Measurements from ENCODE around the gene DENND2A.
"Not testable (repeated sequence)": the region's sequence is repeated elsewhere in the genome, so short reads cannot be mapped to it uniquely, and the experiment has no call there.

DENND2A gene

GRCh38 chr7:140673063-140673773 is 32.6 kb upstream of the DENND2A start:
- peak; percentile 75 for DNase-seq

GRCh38 chr7:140672382-140673062 is 31.9 kb upstream of the DENND2A start, which contains the start of gene ADCK2:
Gene ADCK2 (plus strand): TSS chr7:140672945. CDS start chr7:140673331, 386 bp downstream.
- DNase-seq: peak; percentile 72

- no peak for DNase-seq
Observed at GRCh38 chr7:140671966-140672365, 31.4 kb upstream of the DENND2A start.

GRCh38 chr7:140670343-140670935 is 29.8 kb upstream of the DENND2A start:
- peak; percentile 2 for DNase-seq

GRCh38 chr7:140669862-140670261 is 29.2 kb upstream of the DENND2A start:
- DNase-seq: not testable (repeated sequence)

- DNase-seq: no peak
Observed at GRCh38 chr7:140669352-140669751, 28.7 kb upstream of the DENND2A start.

- no peak for DNase-seq
Observed at GRCh38 chr7:140668641-140669040, 28.0 kb upstream of the DENND2A start.

- no peak for DNase-seq
Observed at GRCh38 chr7:140667476-140667875, 26.9 kb upstream of the DENND2A start.

- DNase-seq: not testable (repeated sequence)
Observed at GRCh38 chr7:140662938-140663337, 22.3 kb upstream of the DENND2A start.

GRCh38 chr7:140661124-140661523 is 20.5 kb upstream of the DENND2A start:
- no peak for DNase-seq

- no peak for DNase-seq
Observed at GRCh38 chr7:140659856-140660255, 19.2 kb upstream of the DENND2A start.

- no peak for DNase-seq
Observed at GRCh38 chr7:140657891-140658290, 17.3 kb upstream of the DENND2A start.

- no peak for DNase-seq
Observed at GRCh38 chr7:140656548-140657515, 16.2 kb upstream of the DENND2A start.

- no peak for DNase-seq
Observed at GRCh38 chr7:140655511-140656408, 15.1 kb upstream of the DENND2A start.

GRCh38 chr7:140654661-140655060 is 14.0 kb upstream of the DENND2A start:
- no peak for DNase-seq

- DNase-seq: no peak
Observed at GRCh38 chr7:140654109-140654387, 13.4 kb upstream of the DENND2A start.

GRCh38 chr7:140653319-140654108 is 12.9 kb upstream of the DENND2A start:
- DNase-seq: peak; percentile 80

- DNase-seq: no peak
Observed at GRCh38 chr7:140650367-140650766, 9.8 kb upstream of the DENND2A start.

- no peak for DNase-seq
Observed at GRCh38 chr7:140649556-140650205, 9.1 kb upstream of the DENND2A start.

GRCh38 chr7:140646931-140647647 is 6.5 kb upstream of the DENND2A start:
- peak; percentile 64 for DNase-seq

Data from NCI-H345 (cell line).